HG02885 (cell line): Measurements from ENCODE around the gene CCR5AS.

Experiments
- ATAC-seq: cut with Tn5 transposase; IDR thresholded peaks from one replicate; pipeline ENCODE4 v1.9.1; 2021; ENCODE audit warnings: mild to moderate bottlenecking; ENCODE audit not compliant: unreplicated experiment, poor library complexity

CCR5AS gene

GRCh38 chr3:46383951-46384330, 22.9 kb downstream of the CCR5AS start:
- ATAC-seq = no peak

GRCh38 chr3:46383211-46383950, 23.5 kb downstream of the CCR5AS start:
- ATAC-seq = no peak

DNA sequence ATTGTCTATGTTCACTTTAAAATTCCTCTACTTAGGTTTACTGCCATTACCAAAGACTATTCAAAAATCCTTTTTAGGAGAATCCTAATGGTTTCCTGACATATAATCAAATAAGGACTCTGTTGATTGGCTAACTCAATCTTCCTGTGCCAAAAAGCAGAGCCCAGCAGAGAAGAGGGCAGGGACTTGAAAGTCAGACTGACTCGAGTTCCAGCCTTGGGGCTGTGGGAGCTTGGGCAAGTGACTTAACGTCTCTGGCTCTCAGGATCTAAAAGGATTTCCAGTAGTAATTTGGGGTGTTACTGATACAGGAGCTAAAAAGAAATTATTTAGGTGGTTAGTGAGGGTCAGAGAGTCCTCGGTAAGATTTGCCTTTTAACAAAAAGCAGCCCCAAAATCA, 25.2 kb downstream of the CCR5AS start:
- ATAC-seq = no peak

DNA sequence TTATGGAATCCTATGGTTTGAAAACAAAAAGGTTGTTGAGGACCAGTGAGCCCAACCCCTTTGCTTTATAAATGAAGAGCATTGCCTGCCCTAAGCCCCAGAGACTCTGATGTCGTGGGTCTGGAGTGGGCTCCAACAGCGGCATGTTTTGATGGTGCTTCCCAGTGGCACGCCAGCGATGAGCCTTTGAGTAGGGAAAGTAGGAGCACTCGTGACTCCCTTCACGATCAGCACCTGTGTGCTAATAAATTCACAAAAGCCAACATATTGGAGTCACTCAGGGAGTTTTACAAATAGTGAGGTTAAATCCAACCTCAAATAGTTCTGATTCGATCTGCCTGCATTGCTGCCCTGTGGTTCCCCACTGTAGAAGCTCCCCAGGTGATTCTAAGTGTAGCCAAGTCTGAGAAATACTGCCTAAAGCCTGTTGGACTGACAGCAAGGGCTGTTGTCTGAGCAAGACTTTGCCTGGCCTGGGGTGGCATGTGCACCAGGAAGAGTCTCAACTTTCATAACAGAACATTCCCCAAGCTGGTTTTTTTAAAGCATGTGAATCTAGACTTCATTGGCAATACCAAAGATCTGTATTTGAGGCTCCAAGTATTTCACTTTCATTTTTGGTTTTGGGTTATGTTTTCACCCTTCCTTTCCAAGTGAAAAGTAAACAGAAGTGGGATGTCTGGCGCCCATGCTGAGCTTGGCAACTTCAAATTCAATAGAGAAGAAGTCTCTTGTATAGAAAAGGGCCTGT, 26.2 kb downstream of the CCR5AS start:
- no peak for ATAC-seq

GRCh38 chr3:46378426-46378942, 28.4 kb downstream of the CCR5AS start:
- no peak for ATAC-seq

DNA sequence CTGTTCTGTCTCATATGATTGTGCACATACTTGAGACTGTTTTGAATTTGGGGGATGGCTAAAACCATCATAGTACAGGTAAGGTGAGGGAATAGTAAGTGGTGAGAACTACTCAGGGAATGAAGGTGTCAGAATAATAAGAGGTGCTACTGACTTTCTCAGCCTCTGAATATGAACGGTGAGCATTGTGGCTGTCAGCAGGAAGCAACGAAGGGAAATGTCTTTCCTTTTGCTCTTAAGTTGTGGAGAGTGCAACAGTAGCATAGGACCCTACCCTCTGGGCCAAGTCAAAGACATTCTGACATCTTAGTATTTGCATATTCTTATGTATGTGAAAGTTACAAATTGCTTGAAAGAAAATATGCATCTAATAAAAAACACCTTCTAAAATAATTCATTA, 31.1 kb downstream of the CCR5AS start:
- no peak for ATAC-seq

GRCh38 chr3:46375218-46375617, 31.6 kb downstream of the CCR5AS start:
- no peak for ATAC-seq

- ATAC-seq = no peak
These were observed 32.1 kb downstream of the CCR5AS start for GRCh38 chr3:46374755-46375154.

- ATAC-seq = no peak
These were observed 34.1 kb downstream of the CCR5AS start for GRCh38 chr3:46372492-46373359.

GRCh38 chr3:46371519-46372340, 35.1 kb downstream of the CCR5AS start:
- ATAC-seq = no peak

DNA sequence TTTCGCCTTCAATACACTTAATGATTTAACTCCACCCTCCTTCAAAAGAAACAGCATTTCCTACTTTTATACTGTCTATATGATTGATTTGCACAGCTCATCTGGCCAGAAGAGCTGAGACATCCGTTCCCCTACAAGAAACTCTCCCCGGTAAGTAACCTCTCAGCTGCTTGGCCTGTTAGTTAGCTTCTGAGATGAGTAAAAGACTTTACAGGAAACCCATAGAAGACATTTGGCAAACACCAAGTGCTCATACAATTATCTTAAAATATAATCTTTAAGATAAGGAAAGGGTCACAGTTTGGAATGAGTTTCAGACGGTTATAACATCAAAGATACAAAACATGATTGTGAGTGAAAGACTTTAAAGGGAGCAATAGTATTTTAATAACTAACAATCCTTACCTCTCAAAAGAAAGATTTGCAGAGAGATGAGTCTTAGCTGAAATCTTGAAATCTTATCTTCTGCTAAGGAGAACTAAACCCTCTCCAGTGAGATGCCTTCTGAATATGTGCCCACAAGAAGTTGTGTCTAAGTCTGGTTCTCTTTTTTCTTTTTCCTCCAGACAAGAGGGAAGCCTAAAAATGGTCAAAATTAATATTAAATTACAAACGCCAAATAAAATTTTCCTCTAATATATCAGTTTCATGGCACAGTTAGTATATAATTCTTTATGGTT, 35.9 kb downstream of the CCR5AS start, which contains the start of gene CCR5:
TSS of gene CCR5 (plus strand) at position 108 of the 680 bp plus-strand sequence. CDS start 1,957 bp downstream, outside the sequence.
- ATAC-seq = no peak

DNA sequence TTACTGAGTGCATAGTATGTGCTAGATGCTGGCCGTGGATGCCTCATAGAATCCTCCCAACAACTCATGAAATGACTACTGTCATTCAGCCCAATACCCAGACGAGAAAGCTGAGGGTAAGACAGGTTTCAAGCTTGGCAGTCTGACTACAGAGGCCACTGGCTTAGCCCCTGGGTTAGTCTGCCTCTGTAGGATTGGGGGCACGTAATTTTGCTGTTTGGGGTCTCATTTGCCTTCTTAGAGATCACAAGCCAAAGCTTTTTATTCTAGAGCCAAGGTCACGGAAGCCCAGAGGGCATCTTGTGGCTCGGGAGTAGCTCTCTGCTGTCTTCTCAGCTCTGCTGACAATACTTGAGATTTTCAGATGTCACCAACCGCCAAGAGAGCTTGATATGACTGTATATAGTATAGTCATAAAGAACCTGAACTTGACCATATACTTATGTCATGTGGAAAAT, 37.2 kb downstream of the CCR5AS start:
- peak; percentile 76 for ATAC-seq

- ATAC-seq = no peak
These were observed 37.7 kb downstream of the CCR5AS start for GRCh38 chr3:46369151-46369550.

- peak; percentile 60 for ATAC-seq
These were observed 38.3 kb downstream of the CCR5AS start for GRCh38 chr3:46368569-46368968.

DNA sequence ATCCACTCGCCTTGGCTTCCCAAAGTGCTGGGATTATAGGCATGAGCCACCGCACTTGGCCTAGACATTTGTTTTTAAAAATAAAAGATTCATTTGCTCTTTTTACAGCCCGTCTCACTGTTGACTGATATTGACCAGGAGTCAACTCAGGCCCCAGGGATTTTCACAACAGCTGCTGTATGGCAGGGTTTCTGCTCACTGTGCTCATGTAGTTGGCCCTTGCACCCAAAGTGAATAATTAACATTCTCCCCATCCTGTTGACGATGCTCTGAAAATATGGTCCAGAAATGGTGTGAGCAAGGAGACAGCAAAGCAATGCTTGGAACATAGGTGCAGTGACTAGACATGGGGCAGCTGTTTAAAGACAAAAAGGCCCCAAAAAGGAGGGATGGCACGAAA, 39.1 kb downstream of the CCR5AS start:
- no peak for ATAC-seq

DNA sequence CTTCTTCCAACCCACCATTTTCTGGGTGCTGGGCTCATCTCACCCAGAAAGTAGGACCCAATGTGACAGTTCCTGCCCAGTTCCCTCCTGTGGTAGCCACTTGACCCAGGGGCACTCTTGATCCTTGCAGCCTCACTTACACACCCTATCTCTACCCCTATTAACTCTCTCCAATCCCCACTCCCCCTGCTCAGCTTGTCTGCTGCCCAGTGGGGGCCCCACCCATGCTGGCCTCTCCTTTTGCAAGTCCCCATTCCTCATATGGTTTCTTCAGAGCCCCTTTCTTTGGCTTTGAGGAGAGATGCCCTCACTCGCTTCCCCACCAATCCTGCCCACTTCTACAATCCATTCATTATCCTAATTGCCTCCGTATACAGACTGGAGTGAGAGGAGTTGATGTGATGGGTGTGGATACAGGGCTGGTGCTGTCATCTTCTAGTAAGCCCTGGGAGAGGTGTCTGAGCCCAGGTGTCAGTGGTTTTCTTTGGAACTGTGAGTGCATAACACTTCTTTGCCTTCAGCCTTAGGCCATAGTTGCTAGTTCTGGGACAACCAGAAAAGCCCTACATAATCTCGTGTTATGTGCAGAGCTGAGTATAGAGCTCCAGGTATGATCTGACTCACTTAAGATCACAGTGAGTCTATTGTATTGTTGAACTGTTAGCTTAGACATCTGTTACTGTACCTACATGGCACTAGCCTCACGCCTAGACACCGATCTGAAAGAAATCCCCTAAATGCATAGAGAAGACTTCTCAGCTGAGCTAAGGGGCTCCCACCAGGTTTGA, 40.9 kb downstream of the CCR5AS start:
- ATAC-seq = no peak

- no peak for ATAC-seq
These were observed 41.8 kb downstream of the CCR5AS start for GRCh38 chr3:46365041-46365440.
